HUES48 (cell line): ENCODE results near the gene ZNF101.

ENCODE experiments used
- H3K27ac ChIP-seq: one replicate; pipeline ENCODE4 v1.7.0; 2013; ENCODE audit warnings: low read depth, low read length, inconsistent platforms
- H3K27me3 ChIP-seq: 2 replicates; pipeline ENCODE4 v1.6.1; 2013; ENCODE audit warnings: mild to moderate bottlenecking, low read length; ENCODE audit not compliant: control insufficient read depth, insufficient read depth
- H3K36me3 ChIP-seq: 2 replicates; pipeline ENCODE4 v1.6.1; 2013; ENCODE audit warnings: low read length; ENCODE audit not compliant: control insufficient read depth, insufficient read depth
- H3K4me1 ChIP-seq: 2 replicates; pipeline ENCODE4 v1.6.1; 2013; ENCODE audit warnings: mild to moderate bottlenecking, low read length; ENCODE audit not compliant: control insufficient read depth, insufficient read depth
- H3K4me3 ChIP-seq: 2 replicates; pipeline ENCODE4 v1.5.1; 2013; ENCODE audit warnings: mild to moderate bottlenecking, low read depth, low read length
- H3K9ac ChIP-seq: 2 replicates; pipeline ENCODE4 v1.6.1; 2013; ENCODE audit warnings: mild to moderate bottlenecking, low read depth, low read length, moderate library complexity
- H3K9me3 ChIP-seq: 2 replicates; pipeline ENCODE4 v1.6.1; 2013; ENCODE audit warnings: low read length; ENCODE audit not compliant: control insufficient read depth, insufficient read depth

The ZNF101 gene

DNA sequence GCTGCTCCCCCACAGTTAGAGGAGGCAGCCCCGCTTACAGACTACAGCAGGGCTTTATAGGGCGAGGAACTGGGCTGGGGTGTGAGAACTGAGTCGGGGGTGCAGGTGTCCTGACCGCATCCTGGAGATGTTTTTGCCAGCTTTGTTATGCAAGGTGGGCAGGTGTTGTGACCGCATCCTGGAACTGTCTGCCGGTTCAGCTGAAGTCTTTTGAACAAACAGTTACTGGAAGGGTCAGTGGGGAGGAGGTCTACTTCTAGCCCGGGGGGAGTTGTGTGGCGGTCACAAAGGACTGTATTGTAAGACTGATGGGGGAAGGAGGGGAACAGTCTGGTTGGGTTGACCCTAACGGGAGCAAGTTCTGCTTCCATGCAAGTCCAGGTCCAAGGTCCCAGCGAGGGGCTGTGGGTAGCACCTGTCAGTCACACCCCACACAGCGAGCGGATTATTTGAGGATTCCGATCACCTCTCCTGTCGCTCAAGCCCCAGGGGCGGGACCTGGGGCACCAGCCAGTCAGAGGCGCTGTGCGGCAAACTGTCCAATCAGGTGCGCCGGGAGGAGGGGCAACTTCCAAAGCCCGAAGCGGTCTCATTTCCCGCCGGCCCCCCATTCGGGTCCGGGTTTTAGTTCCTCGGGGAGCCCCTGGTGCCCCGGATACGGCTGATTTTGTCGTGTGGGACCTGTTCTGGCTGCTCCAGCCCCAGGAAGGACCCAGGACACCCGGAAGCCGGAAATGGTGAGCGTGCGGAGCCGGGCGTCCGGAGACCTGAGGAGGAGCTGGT is at the start of gene ZNF101:
Gene ZNF101, plus strand, starts transcription at position 610 of the 783 bp plus-strand sequence. Its CDS starts 125 bp downstream, at position 735.
- Histone ChIP-seq H3K36me3 (peaks cover 14% of the 10 kb centered on the region), H3K27me3 (no peaks in the 10 kb centered on the region), H3K27ac (peak within 1 kb of the TSS; percentile 98), H3K4me3 (peak within 1 kb of the TSS; percentile 88), H3K9ac (peak within 1 kb of the TSS; percentile 83), H3K9me3 (no peaks in the 10 kb centered on the region), H3K4me1 (peaks cover 10% of the 10 kb centered on the region)

DNA sequence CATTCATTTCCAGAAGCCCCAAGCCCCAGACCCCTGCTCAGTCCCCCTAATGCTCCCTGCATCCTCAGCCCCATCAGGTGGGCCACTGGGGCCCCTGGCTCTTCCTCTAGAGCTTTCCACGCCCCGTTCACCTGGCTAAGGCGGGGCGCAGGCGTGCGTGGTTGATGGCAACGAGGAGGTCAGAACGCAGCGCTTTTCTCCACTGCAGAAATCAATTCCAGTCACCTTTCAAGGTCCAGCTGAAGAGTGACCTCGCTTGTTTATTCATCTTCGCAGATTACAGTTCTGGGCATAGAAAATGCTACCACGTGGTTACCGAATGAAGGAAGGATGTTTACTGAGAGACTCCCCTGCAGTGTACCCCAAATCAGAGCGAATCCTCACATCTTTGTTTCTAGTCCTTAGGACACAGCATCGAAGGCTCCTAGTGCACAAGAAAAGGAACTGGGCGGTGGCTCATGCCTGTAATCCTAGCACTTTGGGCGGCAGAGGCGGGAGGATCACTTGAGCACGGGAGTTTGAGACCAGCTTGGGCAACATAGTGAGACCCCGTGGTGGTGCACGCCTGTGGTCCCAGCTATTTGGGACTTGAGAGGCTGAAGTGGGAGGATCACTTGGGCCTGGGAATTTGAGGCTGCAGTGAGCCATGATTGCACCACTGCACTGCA is 49.3 kb upstream of the ZNF101 start:
- no peak overlapping the region for H3K27ac ChIP-seq
- no peak overlapping the region for H3K9ac ChIP-seq
- no peaks in the 10 kb centered on the region for H3K4me1 ChIP-seq
- peaks cover 10% of the 10 kb centered on the region for H3K27me3 ChIP-seq
- H3K36me3 ChIP-seq, result peaks cover 20% of the 10 kb centered on the region
- H3K4me3 ChIP-seq, result peak overlapping the region; percentile 63; the same call in 1 of the 2 replicates
- H3K9me3 ChIP-seq, result no peaks in the 10 kb centered on the region

GRCh38 chr19:19619849-19620210 is 48.8 kb upstream of the ZNF101 start:
- Histone ChIP-seq H3K27ac (no peak overlapping the region), H3K4me3 (no peak overlapping the region), H3K4me1 (no peaks in the 10 kb centered on the region), H3K9ac (no peak overlapping the region), H3K27me3 (peaks cover 10% of the 10 kb centered on the region), H3K36me3 (peaks cover 25% of the 10 kb centered on the region), H3K9me3 (no peaks in the 10 kb centered on the region)

- Histone ChIP-seq H3K9ac (no peak overlapping the region), H3K4me3 (no peak overlapping the region), H3K27ac (no peak overlapping the region), H3K27me3 (no peaks in the 10 kb centered on the region), H3K9me3 (no peaks in the 10 kb centered on the region), H3K36me3 (peaks cover 39% of the 10 kb centered on the region), H3K4me1 (peaks cover 4% of the 10 kb centered on the region; the same call in 1 of the 2 replicates)
Measured at GRCh38 chr19:19623383-19623782, 45.3 kb upstream of the ZNF101 start.

DNA sequence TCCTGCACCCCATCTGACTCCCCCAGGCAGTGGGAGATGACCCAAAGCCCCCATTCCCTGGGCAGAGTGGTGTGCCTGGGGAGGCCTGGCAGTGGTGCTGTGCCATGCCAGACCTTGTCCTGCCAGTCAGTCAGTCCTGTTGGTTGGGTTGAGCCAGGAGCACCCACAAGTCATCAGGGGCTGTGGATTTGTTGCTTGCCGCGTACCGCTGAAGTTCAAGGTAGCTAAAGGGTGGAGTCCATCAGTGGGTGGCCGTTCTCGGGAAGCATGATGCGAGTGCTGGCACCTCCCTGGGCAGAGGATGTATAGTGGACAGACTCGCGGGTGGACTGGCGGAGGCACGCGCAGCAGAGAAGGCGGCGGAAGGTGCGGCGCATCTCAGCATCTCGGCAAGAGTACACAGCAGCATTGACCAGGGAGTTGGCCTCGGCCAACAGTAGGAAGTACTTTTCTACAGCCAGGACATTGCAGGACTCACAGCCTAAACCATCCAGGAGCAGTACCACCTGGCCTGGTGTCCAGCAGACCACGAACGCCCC is 44.5 kb upstream of the ZNF101 start:
- Histone ChIP-seq H3K27me3 (no peaks in the 10 kb centered on the region), H3K36me3 (peaks cover 39% of the 10 kb centered on the region), H3K9ac (no peak overlapping the region), H3K4me1 (peaks cover 4% of the 10 kb centered on the region; the same call in 1 of the 2 replicates), H3K9me3 (no peaks in the 10 kb centered on the region), H3K27ac (no peak overlapping the region), H3K4me3 (no peak overlapping the region)

DNA sequence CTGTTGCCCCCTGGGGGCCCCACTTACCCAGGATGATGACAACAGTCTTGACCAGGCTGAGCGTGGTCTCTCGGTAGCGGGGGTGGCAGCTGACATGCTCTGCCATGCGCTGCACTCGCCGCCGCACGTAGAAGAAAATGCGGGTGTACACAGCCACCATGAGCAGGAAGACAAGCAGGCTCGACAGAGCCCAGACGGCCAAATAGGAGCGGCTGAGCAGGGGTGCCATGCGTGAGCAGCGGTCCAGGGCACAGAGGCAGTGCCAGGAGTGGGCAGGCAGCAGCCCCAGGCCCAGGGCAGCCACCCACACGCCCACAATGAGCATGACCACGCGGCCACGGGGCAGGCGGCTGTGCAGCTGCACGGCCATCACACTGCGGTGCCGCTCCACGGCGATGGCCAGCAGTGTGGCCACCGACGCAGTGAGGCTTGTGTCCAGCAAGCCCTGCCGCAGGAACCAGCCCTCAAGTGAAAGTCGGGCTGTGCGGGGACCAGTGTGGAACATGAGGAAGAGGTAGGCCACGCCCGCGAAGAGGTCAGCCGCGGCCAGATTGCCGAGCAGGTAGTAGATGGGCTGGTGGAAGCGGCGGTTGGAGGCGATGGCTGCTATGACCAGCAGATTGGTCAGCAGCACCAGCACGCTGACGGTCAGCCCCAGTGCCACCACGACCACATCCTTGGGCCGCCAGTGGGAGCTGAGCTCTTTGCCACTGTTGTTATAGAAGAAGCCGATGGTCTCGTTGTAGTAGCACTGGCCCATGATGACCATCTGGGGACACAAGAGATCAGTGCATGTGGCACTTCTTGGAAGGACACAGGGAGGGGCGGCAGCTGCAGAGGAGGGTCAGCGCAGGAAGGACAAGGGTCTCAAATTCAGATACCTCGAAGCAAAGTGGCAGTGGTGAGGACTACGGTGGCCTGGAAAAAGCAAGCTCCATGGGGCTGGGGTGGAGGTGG is 41.8 kb upstream of the ZNF101 start:
- Histone ChIP-seq H3K4me3 (peak overlapping the region; percentile 88), H3K9ac (peak overlapping the region; percentile 76), H3K27ac (no peak overlapping the region), H3K36me3 (peaks cover 39% of the 10 kb centered on the region), H3K27me3 (no peaks in the 10 kb centered on the region), H3K9me3 (no peaks in the 10 kb centered on the region), H3K4me1 (peaks cover 4% of the 10 kb centered on the region; the same call in 1 of the 2 replicates)

DNA sequence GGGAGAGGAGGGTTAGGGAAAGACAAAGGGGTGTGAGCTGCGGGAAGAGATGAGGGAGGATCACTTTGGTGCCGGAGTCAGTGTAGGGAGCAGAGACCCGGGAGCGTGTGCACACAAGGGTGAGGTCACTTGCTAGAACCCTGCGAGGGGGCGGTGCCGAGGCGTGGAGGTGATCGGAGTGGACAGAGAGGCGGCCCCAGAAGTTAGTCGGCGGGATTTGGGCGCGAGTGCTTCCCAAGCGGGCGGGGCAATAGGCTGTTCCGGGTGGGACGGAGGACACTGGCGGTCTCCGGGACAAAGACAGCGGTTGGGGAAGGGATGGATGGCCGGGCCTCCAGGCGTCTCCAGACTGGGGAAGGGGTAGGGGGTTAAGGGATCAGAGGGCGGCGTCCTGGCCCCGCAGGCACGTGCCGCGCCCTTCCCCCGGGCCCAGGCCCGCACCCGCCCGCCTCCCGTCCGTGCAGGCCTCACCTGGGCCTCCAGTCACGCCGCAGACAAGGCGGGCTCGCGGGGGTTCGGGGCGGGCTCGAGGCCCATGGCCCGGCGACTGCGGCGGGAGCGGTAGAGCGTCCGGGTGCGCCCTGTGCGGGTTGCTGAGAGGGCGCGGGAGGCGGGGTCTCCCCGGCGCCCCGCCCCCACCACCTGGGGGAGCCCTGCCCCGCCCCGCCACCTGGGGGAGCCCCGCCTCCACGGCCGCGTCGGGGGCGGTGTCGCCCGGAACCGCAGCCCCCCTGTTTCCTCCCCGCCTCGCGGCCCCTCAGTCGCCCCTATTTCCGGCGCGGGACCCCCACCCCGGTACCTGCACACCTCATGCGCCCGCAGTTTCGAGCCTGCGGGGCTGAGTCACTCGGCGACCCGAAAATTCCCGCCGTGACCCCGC is 40.8 kb upstream of the ZNF101 start, which contains the start of gene LPAR2:
Gene LPAR2, minus strand, starts transcription at position 600 of the 880 bp plus-strand sequence. CDS start 945 bp downstream, outside the sequence.
- Histone ChIP-seq H3K9ac (peak within 1 kb of the TSS; percentile 84), H3K9me3 (no peaks in the 10 kb centered on the region)

DNA sequence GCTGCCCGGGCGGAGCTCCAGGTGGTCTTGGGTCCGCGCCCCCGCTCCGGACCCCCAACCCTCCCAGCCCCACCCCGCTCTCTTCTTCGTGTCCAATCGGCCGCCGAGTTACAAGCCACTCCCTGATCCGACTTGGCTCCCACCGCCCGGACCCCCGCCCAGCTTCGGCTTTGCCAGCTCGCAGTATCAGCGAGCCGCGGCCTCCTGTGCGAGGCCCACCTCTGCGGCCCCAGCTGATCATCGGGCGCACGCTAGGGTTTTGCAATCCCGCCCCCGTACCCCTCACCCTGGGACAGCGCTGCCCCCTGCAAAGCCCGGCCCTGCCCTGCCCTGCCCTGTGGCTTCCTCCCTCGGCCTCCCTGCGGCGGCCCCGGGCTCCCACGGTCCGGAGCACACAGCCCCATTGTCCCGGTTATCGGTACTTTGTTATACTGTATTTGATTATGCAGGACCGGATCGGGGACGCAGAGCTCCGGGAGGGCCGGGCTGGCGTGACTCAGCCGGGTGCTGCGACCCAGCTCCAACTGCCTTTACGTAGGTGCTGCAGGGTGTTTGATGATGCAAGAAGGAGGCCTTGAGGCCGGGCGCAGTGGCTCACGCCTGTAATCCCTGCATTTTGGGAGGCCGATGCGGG is 40.0 kb upstream of the ZNF101 start:
- H3K4me1 ChIP-seq, result peaks cover 4% of the 10 kb centered on the region; the same call in 1 of the 2 replicates
- no peaks in the 10 kb centered on the region for H3K9me3 ChIP-seq
- peaks cover 31% of the 10 kb centered on the region for H3K36me3 ChIP-seq
- peak overlapping the region; percentile 93 for H3K27ac ChIP-seq
- peak overlapping the region; percentile 88 for H3K4me3 ChIP-seq
- H3K27me3 ChIP-seq, result no peaks in the 10 kb centered on the region
- H3K9ac ChIP-seq, result peak overlapping the region; percentile 84

More for the DNA sequence above, 40.8 kb upstream of the ZNF101 start, which contains the start of gene LPAR2:
- Histone ChIP-seq H3K4me3 (peak within 1 kb of the TSS; percentile 88), H3K27ac (peak within 1 kb of the TSS; percentile 93), H3K27me3 (no peaks in the 10 kb centered on the region), H3K36me3 (peaks cover 33% of the 10 kb centered on the region), H3K4me1 (peaks cover 4% of the 10 kb centered on the region; the same call in 1 of the 2 replicates)

- Histone ChIP-seq H3K4me3 (no peak overlapping the region), H3K4me1 (peaks cover 4% of the 10 kb centered on the region; the same call in 1 of the 2 replicates), H3K36me3 (peaks cover 29% of the 10 kb centered on the region), H3K9ac (no peak overlapping the region), H3K27ac (no peak overlapping the region), H3K9me3 (no peaks in the 10 kb centered on the region), H3K27me3 (no peaks in the 10 kb centered on the region)
Measured at GRCh38 chr19:19630062-19630414, 38.6 kb upstream of the ZNF101 start.
